ENCODE data around the gene NOL3.
A peak's percentile ranks its signal among the peaks of the same experiment; 100 is the strongest.

The NOL3 gene

DNA sequence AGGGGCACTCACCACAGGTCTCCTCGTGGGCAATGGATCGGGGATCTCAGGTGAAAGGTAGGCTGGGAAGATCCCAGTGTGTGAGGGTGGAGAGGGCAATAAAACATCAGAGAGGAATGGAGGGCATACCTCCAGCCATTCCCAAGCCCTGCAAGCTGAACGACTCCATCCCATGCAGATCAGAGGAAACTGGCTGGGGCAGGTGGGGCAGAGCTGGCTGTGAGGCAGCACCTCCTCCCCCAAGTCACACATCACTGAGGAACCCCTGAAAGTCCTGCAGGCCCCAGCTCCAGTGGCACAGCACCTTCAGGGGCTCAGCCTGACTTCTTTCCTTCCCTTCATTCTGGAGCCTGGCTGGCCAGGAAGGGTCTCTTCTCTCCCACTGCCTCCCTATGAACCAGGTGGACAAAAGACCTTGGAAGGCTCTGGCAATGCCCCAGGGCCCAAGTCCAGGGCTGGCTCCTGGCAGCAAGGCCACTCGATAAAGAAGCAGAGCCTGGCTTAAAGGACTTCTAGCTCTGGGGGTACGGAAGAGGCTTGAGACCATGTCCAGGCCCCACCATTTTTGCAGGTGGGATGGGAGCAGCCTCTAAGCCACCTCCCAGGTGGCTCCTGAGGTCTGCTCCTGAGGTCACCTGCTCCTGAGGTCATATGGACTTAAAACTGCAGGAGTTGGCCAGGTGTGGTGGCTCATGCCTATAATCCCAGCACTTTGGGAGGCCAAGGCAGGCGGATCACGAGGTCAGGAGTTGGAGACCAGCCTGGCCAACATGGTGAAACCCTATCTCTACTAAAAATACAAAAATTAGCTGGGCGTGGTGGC is 43.1 kb downstream of the NOL3 start:
- Histone ChIP-seq H3K36me3 (no peaks in the 10 kb centered on the region), H3K27me3 (no peaks in the 10 kb centered on the region), H3K4me3 (ENCODE audit: low read depth, low read length) (no peak overlapping the region), H3K4me1 (peaks cover 14% of the 10 kb centered on the region), H3K9me3 (no peaks in the 10 kb centered on the region)
- TF ChIP-seq CTCF (IDR thresholded peaks at IDR 0.05; ENCODE audit: low read depth, low read length): no peak
- no peak for DNase-seq

DNA sequence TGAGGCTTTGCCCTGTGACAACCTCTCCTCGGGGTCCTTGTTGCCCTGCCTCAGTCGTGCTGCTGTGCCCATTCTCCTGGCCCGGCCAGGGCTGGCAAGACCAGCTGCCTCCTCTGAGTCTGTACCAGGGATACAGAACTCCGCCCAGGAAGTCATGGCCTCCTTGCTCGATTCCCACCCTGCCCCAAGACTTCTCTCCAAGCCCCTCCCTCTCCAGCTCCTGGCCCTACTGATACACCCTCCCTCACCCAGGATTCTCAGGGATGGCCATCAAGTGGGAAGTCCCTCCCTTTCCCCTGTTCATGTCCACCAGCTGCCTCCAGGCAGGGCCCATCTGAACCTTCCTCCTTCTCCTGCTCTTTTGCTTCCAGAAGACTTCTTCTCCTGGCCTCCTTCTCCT is 45.4 kb downstream of the NOL3 start:
- no peaks in the 10 kb centered on the region for H3K36me3 ChIP-seq
- no peak for DNase-seq
- H3K4me3 ChIP-seq (ENCODE audit: low read depth, low read length): no peak overlapping the region
- no peak for TF ChIP-seq CTCF (IDR thresholded peaks at IDR 0.05; ENCODE audit: low read depth, low read length)
- H3K27me3 ChIP-seq: no peaks in the 10 kb centered on the region
- H3K4me1 ChIP-seq: peaks cover 14% of the 10 kb centered on the region
- no peaks in the 10 kb centered on the region for H3K9me3 ChIP-seq

DNA sequence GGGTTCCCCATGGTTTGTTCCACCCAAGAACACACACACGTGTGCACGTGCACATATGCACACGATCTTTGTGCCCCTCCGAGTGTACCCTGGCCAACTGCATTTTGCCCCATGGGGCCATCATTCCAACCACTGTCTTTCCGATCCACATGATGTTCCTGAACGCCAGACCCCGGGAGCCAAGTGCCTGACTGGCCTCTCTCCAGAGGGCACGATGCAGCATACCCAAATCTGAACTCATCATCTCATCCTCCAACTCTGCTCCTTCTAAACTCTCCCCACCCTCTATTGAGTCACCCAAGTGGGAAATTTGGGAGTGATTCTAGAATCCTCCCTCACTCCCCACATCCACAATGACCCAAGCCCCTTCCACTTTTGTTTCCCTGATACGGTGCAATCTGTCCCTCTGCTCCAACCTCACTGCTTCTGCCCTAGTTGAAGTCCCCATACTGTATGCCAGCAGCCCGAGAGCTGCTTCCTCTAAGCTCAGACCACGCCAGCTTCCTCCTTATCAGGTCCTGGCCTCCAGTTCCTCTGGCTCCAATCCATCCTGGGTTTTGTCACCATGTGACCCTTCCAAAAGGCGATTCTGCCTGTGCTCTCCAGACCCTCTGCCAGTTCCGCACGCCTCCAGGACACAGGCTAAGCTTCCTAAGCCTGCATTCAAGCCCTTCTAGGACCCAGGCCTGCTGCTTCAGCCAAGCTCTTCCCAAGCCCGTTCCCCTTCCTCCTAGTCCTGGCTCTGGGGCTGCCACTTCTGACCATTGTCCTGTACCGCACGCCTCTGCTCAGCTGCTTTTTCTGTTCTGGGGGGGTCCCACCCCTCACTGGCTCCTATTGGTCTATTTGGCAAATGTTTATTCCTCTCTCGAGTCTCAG is 46.5 kb downstream of the NOL3 start:
- TF ChIP-seq CTCF (IDR thresholded peaks at IDR 0.05; ENCODE audit: low read depth, low read length): no peak
- H3K36me3 ChIP-seq: no peaks in the 10 kb centered on the region
- H3K27me3 ChIP-seq: no peaks in the 10 kb centered on the region
- peak; percentile 82 for DNase-seq
- no peaks in the 10 kb centered on the region for H3K9me3 ChIP-seq
- no peak overlapping the region for H3K4me3 ChIP-seq (ENCODE audit: low read depth, low read length)
- peaks cover 14% of the 10 kb centered on the region for H3K4me1 ChIP-seq

GRCh38 chr16:67223992-67224391 is 53.7 kb downstream of the NOL3 start:
- Histone ChIP-seq H3K4me3 (ENCODE audit: low read depth, low read length) (no peak overlapping the region), H3K9me3 (no peaks in the 10 kb centered on the region), H3K36me3 (peaks cover 10% of the 10 kb centered on the region), H3K27me3 (no peaks in the 10 kb centered on the region), H3K4me1 (no peaks in the 10 kb centered on the region; the same call in none of the 2 replicates)
- no peak for DNase-seq
- TF ChIP-seq CTCF (IDR thresholded peaks at IDR 0.05; ENCODE audit: low read depth, low read length): no peak

Data from BE2C (cell line).